HG03025 (cell line): ENCODE measurements around the gene MCM10.

Source experiments
- ATAC-seq: cut with Tn5 transposase; IDR thresholded peaks from one replicate; pipeline ENCODE4 v1.9.1; 2021; ENCODE audit warnings: mild to moderate bottlenecking, moderate library complexity; ENCODE audit not compliant: unreplicated experiment, low FRiP score

Gene MCM10

GRCh38 chr10:13256627-13257026, 95.3 kb downstream of the MCM10 start:
- ATAC-seq = no peak

DNA sequence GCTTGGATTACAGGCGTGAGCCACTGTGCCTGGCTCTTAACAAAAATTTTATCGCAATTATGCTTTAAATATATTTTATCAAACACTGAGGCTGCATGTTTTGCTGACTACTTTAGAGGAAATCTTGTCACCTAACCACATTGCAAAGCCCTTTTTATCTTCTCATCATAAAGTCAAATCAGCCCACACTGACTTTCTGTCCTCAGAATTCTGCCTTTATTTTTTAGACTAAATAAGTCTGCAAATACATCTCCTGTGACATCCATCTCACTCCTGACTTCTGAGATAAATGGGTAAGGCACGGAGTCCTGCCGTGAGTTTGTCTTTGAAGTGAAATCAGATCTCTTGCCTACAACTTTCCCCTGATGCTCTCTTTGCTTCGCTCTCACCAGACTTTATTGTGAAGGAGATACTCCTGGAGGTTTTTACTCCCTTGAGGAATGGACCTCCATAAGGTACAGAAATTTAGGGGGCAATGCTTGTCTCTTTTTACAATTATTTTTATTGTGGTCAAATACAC, 96.3 kb downstream of the MCM10 start:
- no peak for ATAC-seq
